NB4 (cell line): ENCODE data around the gene GALNS.

Experiments
- DNase-seq: peaks from one replicate; pipeline ENCODE4 v3.0.0; 2010; ENCODE audit warnings: low read depth
- H3K4me3 ChIP-seq: one replicate; pipeline ENCODE4 v1.5.1; 2011; ENCODE audit warnings: mild to moderate bottlenecking, low read depth, low read length, moderate library complexity
- MYC ChIP-seq: IDR thresholded peaks from 2 replicates; pipeline ENCODE4 v1.6.1; 2011; ENCODE audit warnings: low read depth, low read length
- POLR2A ChIP-seq: IDR thresholded peaks from 2 replicates; pipeline ENCODE4 v1.6.1; 2011; ENCODE audit warnings: mild to moderate bottlenecking; ENCODE audit not compliant: insufficient read length; ENCODE audit errors: extremely low read depth
- TF ChIP-seq, protein P1 (sequence below): IDR thresholded peaks from one replicate; pipeline ENCODE4 v1.5.1; 2012; ENCODE audit warnings: low read depth, low read length
- TF ChIP-seq, protein P2 (sequence below): IDR thresholded peaks from 2 replicates; pipeline ENCODE4 v1.6.1; 2011; ENCODE audit warnings: low read depth, low read length

Gene GALNS

GRCh38 chr16:88901718-88902337, 45.1 kb upstream of the GALNS start:
- no peak for DNase-seq
- TF ChIP-seq, protein P1, sequence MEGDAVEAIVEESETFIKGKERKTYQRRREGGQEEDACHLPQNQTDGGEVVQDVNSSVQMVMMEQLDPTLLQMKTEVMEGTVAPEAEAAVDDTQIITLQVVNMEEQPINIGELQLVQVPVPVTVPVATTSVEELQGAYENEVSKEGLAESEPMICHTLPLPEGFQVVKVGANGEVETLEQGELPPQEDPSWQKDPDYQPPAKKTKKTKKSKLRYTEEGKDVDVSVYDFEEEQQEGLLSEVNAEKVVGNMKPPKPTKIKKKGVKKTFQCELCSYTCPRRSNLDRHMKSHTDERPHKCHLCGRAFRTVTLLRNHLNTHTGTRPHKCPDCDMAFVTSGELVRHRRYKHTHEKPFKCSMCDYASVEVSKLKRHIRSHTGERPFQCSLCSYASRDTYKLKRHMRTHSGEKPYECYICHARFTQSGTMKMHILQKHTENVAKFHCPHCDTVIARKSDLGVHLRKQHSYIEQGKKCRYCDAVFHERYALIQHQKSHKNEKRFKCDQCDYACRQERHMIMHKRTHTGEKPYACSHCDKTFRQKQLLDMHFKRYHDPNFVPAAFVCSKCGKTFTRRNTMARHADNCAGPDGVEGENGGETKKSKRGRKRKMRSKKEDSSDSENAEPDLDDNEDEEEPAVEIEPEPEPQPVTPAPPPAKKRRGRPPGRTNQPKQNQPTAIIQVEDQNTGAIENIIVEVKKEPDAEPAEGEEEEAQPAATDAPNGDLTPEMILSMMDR, result no peak
- TF ChIP-seq MYC (no peak), POLR2A (no peak)
- TF ChIP-seq, protein P2, sequence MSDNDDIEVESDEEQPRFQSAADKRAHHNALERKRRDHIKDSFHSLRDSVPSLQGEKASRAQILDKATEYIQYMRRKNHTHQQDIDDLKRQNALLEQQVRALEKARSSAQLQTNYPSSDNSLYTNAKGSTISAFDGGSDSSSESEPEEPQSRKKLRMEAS, result no peak
- no peak overlapping the region for H3K4me3 ChIP-seq

- no peak for DNase-seq
- TF ChIP-seq, protein P1, result no peak
- TF ChIP-seq, protein P2, result no peak
- TF ChIP-seq POLR2A, result no peak
- TF ChIP-seq MYC, result no peak
- no peak overlapping the region for H3K4me3 ChIP-seq
Measured at GRCh38 chr16:88900662-88901052, 43.9 kb upstream of the GALNS start.

GRCh38 chr16:88899901-88900661, 43.3 kb upstream of the GALNS start:
- no peak overlapping the region for H3K4me3 ChIP-seq
- no peak for DNase-seq
- TF ChIP-seq, protein P1, result no peak
- TF ChIP-seq POLR2A (no peak), MYC (no peak)
- TF ChIP-seq, protein P2, result no peak

GRCh38 chr16:88897696-88898425, 41.1 kb upstream of the GALNS start:
- no peak for DNase-seq
- H3K4me3 ChIP-seq, result no peak overlapping the region
- TF ChIP-seq, protein P2, result no peak
- TF ChIP-seq, protein P1, result no peak
- TF ChIP-seq MYC (no peak), POLR2A (no peak)

DNA sequence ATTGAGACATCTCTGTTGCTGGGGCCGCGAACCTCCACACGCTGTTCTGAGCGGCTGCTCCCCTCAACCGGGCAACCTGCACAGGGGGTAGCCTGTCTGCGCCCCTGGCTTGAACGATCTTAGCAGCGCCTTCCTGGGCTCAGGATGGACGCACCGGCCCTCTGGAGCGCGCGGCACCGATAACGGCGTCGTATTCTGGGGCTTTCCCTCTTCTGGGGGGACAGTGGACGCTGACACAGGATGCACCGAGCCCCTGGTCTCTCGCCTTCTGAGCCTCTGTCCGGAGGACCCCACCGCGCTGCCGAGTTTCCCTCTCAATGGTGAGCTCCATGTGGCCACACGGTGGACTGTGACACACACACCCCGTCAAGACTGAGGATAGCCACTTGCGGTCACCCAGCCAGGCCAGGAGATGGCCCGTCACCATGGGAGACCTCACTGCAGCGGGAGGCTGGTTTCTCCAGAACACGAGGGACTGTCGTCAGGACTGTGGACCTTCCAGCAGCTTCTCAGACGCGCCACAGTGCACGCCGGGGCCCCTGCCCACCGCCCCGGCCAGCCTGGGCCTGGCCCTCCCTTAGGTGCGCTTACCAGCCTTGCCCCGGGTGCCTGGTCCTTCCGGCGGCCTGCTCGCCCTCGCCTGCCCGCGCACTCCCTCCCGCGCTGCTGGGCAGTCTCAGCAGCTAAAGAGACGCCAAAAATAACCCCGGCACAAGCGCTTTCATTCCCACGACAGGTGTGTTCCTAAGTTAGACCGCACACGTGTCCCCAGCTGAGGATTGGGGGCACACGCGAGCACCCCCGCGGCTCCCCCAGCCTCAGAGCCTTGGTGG, 39.7 kb upstream of the GALNS start:
- TF ChIP-seq, protein P1, result no peak
- TF ChIP-seq, protein P2, result no peak
- TF ChIP-seq MYC, result no peak
- TF ChIP-seq POLR2A, result no peak
- H3K4me3 ChIP-seq, result no peak overlapping the region
- no peak for DNase-seq
